Measurements from ENCODE around the gene RADIL.

RADIL gene

DNA sequence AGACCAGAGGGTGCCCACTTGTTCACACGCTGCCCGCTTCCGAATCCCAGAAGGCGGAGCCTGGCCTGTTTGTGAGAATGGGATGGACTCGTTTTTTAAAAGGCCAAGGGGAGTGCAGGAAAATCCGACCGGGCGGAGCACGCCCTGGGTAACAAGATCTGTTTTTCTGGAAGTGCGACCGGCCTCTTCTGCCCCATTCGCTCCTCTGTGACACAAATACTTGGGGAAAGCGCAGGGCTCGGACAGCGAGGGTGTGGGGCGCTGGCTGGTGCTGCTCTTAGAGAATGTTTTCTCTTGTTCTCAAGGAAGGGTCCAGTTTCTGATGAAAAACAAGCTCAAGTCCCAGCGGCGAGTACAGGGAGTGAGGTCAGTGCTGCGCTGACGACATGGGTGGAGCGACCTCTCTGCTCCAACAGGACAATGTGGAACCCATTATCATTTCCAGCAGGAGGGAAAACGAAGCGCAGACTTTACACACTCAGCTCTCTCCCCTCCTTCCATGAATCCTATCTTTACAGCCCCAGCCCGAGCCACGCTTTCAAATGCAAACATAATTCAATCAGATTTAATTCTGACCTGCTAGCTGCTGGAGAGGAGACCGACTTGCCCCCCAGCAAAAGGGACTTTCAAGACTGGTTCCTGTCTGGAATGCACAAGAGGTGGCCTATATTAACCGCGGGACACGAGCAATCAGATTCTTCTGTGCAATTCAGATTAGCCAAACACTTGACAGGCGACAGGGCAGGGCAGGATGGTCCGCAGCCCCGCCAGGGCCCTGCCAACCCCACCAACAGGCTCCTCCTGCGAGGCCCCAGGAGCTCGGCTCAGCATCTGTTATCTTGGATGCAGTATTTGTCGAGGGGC is 1.1 kb downstream of the RADIL start:
- DNase-seq: peak; percentile 85

GRCh38 chr7:4880218-4880617 is 3.3 kb downstream of the RADIL start:
- DNase-seq: no peak

DNA sequence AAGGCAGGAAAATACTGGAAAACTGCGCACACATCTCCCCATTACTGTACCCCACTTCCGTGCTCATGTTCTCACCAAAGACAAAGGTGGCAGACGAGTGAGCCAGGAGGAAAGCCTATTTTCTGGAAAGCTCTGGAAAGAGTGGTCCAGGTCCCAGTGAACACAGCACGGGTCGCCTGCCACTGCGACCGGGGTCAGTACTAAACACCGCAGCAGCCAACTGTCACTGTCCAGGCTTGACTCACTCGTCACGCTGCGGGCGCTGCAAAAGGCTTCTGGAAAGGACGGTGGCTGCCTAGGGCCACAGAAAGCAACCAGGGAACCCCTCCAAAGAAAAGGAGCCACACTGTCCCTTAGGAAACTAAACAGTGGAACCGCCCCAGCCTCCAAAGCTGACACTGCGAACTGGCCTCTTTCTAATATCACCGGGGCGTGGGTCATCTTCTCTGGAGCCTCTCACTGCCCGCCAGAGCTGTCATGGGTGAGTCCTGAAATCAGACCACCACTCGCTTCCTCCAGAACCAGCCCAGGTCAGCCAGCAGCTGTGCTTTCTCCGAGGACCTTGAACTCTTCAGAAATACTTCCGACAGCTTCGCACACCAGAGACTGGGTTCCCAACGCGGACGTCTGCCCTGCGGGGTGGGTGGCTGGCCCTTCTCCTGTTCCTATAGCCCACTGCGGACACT is 4.0 kb downstream of the RADIL start:
- no peak for DNase-seq

GRCh38 chr7:4878336-4879335 is 4.9 kb downstream of the RADIL start:
- DNase-seq: no peak

- DNase-seq: no peak
These were observed 6.9 kb downstream of the RADIL start for GRCh38 chr7:4876586-4876985.

DNA sequence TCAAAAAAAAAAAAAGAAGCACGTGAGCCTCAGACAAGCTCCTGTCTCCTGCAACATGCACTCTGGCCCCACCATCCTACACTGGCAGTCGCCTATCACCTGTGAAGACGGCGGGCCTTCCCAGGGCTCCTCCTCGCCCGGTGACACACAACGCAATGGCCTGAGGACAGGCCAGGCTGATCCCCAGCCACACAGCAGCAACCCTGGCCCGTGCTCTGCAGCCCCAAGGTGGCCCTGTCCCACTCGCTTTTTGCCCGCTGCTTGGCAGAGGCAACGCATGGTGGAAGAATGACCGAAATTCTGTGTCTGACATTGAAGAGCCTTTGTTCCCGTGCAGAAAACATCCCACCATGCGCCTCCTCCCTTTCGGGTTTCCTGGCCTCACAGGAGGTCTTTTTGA is 8.1 kb downstream of the RADIL start:
- no peak for DNase-seq

GRCh38 chr7:4873071-4873944 is 10.2 kb downstream of the RADIL start:
- DNase-seq: no peak

DNA sequence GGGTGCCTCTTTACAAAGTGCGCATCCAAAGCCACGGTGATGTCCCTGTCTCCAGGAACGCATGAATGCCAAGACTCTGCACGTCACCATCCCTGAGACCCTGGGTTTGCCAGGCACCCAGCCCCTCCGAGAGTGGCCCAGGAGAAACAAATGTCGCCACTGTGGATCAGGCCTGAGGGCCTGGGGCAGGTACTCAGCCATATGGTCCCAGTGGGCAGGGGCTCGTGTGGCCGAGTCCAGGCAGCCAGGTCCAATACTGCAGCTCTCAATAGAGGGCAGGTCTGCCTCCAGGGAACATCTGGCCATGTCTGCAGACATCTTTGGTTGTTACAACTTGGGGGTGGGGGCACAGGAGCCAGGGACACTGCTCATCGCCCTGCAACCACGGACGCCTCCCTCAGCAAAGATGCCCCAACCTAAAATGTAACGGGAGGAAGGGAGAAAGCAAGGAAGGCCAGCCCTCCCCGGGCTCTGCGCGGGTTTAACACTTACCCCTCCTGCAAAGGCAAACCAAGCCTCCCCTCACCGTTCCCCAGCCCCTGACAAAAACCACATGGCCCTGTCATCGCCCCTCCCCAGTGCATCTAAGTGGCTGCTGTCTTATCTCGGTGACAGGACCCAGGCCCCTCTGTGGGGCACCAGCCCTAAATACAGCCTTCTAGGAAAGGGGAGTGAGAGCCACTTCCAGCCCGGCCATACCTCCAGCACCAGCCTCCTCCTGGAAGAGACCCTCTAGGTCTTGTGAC is 11.4 kb downstream of the RADIL start:
- DNase-seq: no peak

DNA sequence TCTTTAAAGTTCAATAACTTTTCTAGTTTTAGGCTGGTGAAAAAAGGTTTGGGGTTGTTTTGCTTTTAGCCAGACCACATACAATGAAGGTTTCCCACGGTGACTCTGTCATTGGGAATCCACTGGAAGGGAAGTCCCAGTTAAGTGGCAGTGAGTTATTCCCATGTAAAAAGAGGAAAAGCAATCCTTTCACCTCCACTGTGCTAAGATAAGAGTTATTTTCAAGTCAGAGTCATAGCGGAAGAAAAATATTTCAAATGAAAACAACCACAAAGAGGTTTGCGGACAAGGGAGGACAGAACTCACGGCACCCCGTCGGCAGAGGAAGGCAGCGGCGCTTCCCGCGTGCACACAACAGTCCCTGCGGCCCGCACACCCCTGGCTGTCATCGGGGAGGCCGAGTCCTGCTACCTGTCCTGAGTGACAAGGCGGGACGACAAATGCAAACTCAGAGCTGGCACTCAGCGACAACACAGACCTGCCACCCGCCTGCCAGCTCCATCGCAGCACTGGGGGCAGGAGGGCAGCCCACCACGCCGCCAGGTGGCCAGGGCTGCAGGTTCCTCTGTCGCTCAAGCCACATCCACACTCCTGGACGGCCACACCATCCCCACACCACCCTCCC is 12.3 kb downstream of the RADIL start:
- no peak for DNase-seq

DNA sequence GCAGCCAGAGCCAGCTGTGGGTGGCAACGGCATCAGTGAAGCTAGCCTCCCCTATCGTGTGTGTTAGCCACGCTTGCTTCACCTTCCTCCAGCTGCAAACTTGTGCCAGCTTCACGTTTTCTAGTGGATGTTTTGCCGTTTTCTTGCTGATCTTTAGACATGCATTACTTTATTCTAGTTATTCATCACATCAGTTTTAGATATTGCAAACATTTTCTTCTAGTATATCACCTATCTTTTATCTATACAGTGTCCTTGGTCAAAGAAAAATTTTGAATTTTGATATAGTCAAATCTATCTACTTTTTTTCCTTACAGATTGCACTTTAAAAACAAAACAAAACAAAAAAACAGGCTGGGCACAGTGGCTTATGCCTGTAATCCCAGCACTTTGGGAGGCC is 15.0 kb downstream of the RADIL start:
- no peak for DNase-seq

DNA sequence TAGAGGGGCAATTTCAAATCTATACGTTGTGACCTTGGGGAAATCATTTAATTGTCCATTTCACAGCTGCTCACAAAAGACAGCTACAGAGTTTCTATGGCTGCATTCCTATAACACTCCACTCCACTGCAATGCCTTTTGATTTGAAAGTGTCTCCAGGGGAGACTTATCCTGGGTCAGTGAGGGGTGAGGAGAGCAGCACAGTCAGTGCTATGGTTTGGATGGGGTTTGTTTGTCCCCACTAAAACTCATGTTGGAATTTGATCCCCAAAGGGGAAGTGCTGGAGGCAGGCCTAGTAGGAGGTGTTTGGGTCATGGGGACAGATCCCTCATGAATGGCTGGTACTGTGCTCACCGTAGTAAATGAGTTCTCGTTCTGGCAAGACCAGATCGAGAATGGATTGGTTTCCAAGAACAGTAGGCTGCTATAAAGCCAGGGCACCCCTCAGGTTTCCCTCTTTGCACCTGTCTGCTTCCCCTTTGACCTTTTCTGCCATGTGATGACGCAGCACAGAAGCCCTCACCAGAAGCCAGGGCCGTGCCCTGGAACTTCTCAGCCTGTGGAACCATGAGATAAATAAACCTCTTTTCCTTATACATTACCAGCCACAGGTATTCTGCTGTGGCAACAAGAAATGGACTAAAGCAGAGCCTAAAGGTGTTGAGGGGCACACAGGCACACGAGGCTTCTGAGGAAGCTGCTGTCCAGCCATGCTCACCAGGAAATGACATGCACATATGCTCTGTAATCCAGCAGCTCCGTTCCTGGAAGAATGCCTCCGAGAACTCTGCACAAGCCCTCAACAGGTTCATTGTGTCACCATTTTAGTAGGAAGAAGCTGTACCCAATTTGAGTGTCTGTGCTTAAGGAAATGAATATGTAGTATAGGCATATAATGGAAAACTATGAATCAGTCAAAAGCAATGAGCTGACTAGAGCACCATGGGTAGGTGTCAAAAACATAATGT is 16.7 kb downstream of the RADIL start:
- DNase-seq: no peak

DNA sequence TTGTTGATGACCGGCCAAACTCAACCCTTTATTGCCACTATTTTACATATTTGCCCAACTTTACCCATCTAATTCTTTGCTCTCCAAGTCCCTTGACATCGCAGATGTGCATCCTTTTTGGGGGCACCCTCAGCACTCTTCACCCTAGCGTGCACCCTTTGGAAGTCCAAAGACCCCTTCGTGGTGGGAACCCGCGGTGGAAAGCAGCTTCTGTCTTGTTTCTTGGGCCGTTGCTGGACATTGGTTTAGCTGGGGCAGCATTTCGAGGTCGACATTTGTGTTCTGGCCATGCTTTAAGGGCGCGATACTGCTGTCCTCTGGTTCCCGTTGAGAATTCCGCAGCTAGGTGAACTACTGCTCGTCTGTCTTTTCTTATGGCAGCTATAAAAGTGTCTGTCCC is 21.4 kb downstream of the RADIL start:
- no peak for DNase-seq

- no peak for DNase-seq
These were observed 21.8 kb downstream of the RADIL start, which contains the start of gene PAPOLB for GRCh38 chr7:4861673-4862072. Gene PAPOLB, minus strand, starts transcription at chr7:4862030. Its CDS starts 220 bp downstream, at chr7:4861810.

- no peak for DNase-seq
These were observed 22.3 kb downstream of the RADIL start for GRCh38 chr7:4861227-4861626.

GRCh38 chr7:4857189-4857588 is 26.3 kb downstream of the RADIL start:
- DNase-seq: no peak

DNA sequence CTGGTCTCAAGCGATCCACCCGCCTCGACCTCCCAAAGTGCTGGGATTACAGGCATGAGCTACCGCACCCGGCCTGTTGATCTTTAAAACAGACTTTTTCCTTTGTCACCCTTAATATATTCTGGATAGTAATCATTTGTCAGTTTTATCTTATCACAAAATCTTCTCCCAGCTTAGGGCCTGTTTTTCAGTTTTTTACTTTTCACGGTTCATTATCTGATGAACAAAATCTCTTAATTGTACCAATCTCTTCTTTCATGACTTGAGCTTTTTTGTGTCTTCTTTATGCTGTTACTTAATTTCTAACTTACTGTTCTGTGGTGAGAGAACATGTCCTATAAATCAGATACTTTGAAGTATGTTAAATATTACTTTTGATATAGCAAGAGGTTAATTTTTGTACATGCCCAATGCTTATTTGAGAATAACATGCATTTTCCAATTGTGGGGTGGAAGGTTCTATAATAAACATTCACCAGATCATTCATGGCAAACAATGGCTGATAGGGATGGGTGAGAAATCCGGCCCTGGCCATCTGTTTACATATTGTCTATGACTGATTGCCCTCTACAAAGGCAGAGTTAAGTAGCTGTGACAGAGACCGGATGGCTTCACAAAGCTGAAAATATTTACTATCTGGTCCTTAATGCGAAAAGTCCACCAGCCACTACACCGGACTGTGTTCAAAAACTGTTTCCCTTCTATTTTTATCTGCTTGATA is 27.0 kb downstream of the RADIL start:
- no peak for DNase-seq

- DNase-seq: no peak
These were observed 28.6 kb downstream of the RADIL start for GRCh38 chr7:4854916-4855315.

Measured in right hindlimb (tissue), 1 donor.